ENCODE results near the gene ARL5B. TPM values are rescaled to one million over a fixed set of nuclear protein-coding genes. Genes with fewer than 3 reads are reported as not detected.

ARL5B gene, protein sequence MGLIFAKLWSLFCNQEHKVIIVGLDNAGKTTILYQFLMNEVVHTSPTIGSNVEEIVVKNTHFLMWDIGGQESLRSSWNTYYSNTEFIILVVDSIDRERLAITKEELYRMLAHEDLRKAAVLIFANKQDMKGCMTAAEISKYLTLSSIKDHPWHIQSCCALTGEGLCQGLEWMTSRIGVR
- 80.2 TPM for total RNA-seq

GRCh38 chr10:18659125-18659818, at the start of gene ARL5B:
Gene ARL5B (plus strand): TSS chr10:18659431. CDS start chr10:18659638, 207 bp downstream.

GRCh38 chr10:18651324-18652007, 7.8 kb upstream of the ARL5B start, which contains the start of gene NSUN6:
Gene NSUN6 (minus strand): TSS chr10:18651587. CDS start chr10:18651203, 384 bp downstream.

Other genes starting within 250 kb of the ARL5B start
- 50.0 TPM for gene NSUN6, start 7.8 kb upstream of the ARL5B start, total RNA-seq